Keratinocyte (primary cell): Measurements from ENCODE around the gene MICAL3. TPM values are rescaled to one million over a fixed set of nuclear protein-coding genes. Genes with fewer than 3 reads are reported as not detected.

Source experiments
- DNase-seq: peaks from one replicate; pipeline ENCODE4 v3.0.0-alpha.2; 2011; ENCODE audit warnings: low read depth, missing footprints, low spot score
- FAIRE-seq: peaks from 2 replicates; lab custom pipeline; 2011; peaks lifted over from hg19 to GRCh38; lab: Jason Lieb, UNC
- H2AFZ ChIP-seq: 2 replicates; pipeline ENCODE4 v1.6.0; 2012; ENCODE audit warnings: low read length, control low read depth, inconsistent platforms; ENCODE audit not compliant: control insufficient read depth
- H3K27ac ChIP-seq: 2 replicates; pipeline ENCODE4 v1.5.1; 2011; ENCODE audit warnings: low read length; ENCODE audit not compliant: control insufficient read depth, insufficient read depth
- H3K27me3 ChIP-seq: 3 replicates; pipeline ENCODE4 v1.6.0; 2011; ENCODE audit warnings: low read length; ENCODE audit not compliant: control insufficient read depth, insufficient read depth; ENCODE audit errors: extremely low read depth
- H3K36me3 ChIP-seq, 2 experiments: 2 replicates in 1 of 2; 3 replicates in 1 of 2; pipeline ENCODE4 v1.5.1; 2011; ENCODE audit warnings: low read length in 2 of 2, mild to moderate bottlenecking in 1 of 2; ENCODE audit not compliant: control insufficient read depth in 2 of 2, insufficient read depth in 2 of 2; ENCODE audit errors: extremely low read depth in 1 of 2
- H3K4me1 ChIP-seq: 3 replicates; pipeline ENCODE4 v1.5.1; 2011; ENCODE audit warnings: low read length; ENCODE audit not compliant: control insufficient read depth, insufficient read depth; ENCODE audit errors: extremely low read depth
- H3K4me2 ChIP-seq: 3 replicates; pipeline ENCODE4 v1.6.0; 2011; ENCODE audit warnings: low read depth, low read length; ENCODE audit not compliant: control insufficient read depth, insufficient read depth; ENCODE audit errors: extremely low read depth
- H3K4me3 ChIP-seq, 3 experiments: fragments of 200-600 bp in 1 of 3; sonication (generic) in 1 of 3; 2 replicates in 2 of 3; 3 replicates in 1 of 3; pipeline ENCODE4 v1.5.1; 2011 to 2016; ENCODE audit warnings: low read length in 3 of 3, mild to moderate bottlenecking in 3 of 3, control low read depth in 2 of 3, inconsistent platforms in 1 of 3, low read depth in 1 of 3, mixed read lengths in 1 of 3, mixed run types in 1 of 3, moderate library complexity in 1 of 3; ENCODE audit not compliant: control insufficient read depth in 2 of 3, insufficient read depth in 2 of 3; ENCODE audit errors: extremely low read depth in 1 of 3
- H3K79me2 ChIP-seq: 2 replicates; pipeline ENCODE4 v1.6.0; 2012; ENCODE audit warnings: low read length; ENCODE audit not compliant: control insufficient read depth, insufficient read depth
- H3K9ac ChIP-seq: 3 replicates; pipeline ENCODE4 v1.6.0; 2011; ENCODE audit warnings: low read length; ENCODE audit not compliant: control insufficient read depth, insufficient read depth; ENCODE audit errors: extremely low read depth
- H3K9me1 ChIP-seq: 3 replicates; pipeline ENCODE4 v1.6.0; 2011; ENCODE audit warnings: low read length; ENCODE audit not compliant: control insufficient read depth, insufficient read depth; ENCODE audit errors: extremely low read depth
- H3K9me3 ChIP-seq: 2 replicates; pipeline ENCODE4 v1.5.1; 2012; ENCODE audit warnings: low read depth, low read length; ENCODE audit not compliant: control insufficient read depth
- H4K20me1 ChIP-seq: 3 replicates; pipeline ENCODE4 v1.6.0; 2011; ENCODE audit warnings: low read length; ENCODE audit not compliant: control insufficient read depth, insufficient read depth; ENCODE audit errors: extremely low read depth
- EZH2 ChIP-seq: IDR thresholded peaks from one replicate; pipeline ENCODE4 v1.6.1; 2012; ENCODE audit warnings: inconsistent platforms, mild to moderate bottlenecking, low read length, moderate library complexity
- dilution Hi-C: fragments of 300-500 bp; cut with MboI; formaldehyde crosslinking; loops from one replicate; pipeline ENCODE4 v1.7.0; 2020; ENCODE audit warnings: low sequenced_read_pairs; ENCODE audit not compliant: extremely low pct_ligation_motif_present
- polyA plus RNA-seq, 5 experiments: library from polyadenylated mRNA; depleted of rRNA in 3 of 5; stranded (reverse) in 3 of 5; stranded (forward) in 1 of 5; unstranded in 1 of 5; fragments of >200 nt; gene quantifications; 1 replicate in 1 of 5; 2 replicates in 3 of 5; 3 replicates in 1 of 5; pipeline versions ENCODE4 v1.2.1 to v1.2.3, GENCODE V29; 2011 to 2012; ENCODE audit warnings: missing spikeins in 2 of 5, low read depth in 1 of 5, low replicate concordance in 1 of 5
- TF ChIP-seq, protein P1 (sequence below), 3 experiments: IDR thresholded peaks in 1 of 3; conservative IDR thresholded peaks in 1 of 3; optimal IDR thresholded peaks in 1 of 3; 2 replicates in 2 of 3; 3 replicates in 1 of 3; pipeline versions ENCODE3 to v1.5.1; 2011; ENCODE audit warnings: low read length in 3 of 3, mild to moderate bottlenecking in 3 of 3, moderate library complexity in 2 of 3, control low read depth in 1 of 3, inconsistent platforms in 1 of 3; ENCODE audit not compliant: insufficient read depth in 2 of 3; ENCODE audit errors: extremely low read depth in 1 of 3

MICAL3 gene
- polyA plus RNA-seq, 1 donor (not counting 4 experiments of a cell fraction or from before 2014, with no cell fraction given), result 27.9 TPM

DNA sequence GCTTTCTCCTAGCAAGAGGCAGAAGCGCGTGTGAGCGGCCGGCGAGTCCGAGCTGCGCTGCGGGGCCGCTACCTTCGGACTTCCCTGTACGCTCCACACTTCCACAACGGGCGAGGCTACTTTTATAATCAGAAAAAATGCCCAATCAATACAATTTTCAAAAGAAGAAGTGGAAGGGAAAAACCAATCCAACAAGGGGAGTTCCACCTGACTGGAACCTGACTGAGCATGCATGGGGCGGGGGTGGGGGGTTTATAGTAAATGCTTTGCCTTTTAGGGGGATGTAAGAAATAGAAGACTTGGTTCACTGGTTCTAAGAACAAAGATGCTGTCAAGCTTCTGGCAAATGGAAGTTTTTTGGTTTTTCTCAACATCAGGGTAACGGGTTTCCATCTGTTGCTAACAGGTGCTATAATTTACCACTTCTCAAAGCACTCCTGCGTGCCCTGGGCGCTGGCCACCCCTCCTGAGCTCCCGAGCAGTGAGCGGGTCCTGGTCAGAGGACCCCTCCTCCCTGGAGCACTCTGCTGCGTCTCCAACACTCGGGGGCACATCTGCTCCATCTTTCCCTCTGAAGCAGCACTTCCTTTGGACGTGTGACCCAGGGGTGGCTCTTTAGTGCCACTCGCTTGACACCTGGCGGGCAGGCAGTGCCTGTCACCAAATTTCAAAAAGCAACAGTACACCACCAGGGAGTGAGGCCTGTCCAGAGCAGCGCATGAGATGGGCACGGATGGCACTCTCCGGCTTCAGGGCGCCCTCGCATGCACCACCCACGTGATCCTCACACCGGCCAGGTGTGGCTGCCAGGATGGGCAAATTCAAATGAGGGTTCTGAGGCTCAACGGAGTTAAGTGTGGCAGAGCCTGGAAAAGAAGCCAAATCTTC, 228.5 kb downstream of the MICAL3 start:
- Histone ChIP-seq H3K79me2 (no peaks in the 10 kb centered on the region), H3K36me3 (peaks cover 8 to 11% of the 10 kb centered on the region in 2 experiments), H3K27me3 (no peaks in the 10 kb centered on the region), H4K20me1 (no peaks in the 10 kb centered on the region), H3K27ac (no peak overlapping the region), H3K9me1 (no peaks in the 10 kb centered on the region), H3K9me3 (no peaks in the 10 kb centered on the region), H2AFZ (no peak overlapping the region), H3K4me2 (no peak overlapping the region), H3K9ac (no peak overlapping the region), H3K4me3 (no peak overlapping the region), H3K4me1 (no peaks in the 10 kb centered on the region)
- TF ChIP-seq, protein P1, sequence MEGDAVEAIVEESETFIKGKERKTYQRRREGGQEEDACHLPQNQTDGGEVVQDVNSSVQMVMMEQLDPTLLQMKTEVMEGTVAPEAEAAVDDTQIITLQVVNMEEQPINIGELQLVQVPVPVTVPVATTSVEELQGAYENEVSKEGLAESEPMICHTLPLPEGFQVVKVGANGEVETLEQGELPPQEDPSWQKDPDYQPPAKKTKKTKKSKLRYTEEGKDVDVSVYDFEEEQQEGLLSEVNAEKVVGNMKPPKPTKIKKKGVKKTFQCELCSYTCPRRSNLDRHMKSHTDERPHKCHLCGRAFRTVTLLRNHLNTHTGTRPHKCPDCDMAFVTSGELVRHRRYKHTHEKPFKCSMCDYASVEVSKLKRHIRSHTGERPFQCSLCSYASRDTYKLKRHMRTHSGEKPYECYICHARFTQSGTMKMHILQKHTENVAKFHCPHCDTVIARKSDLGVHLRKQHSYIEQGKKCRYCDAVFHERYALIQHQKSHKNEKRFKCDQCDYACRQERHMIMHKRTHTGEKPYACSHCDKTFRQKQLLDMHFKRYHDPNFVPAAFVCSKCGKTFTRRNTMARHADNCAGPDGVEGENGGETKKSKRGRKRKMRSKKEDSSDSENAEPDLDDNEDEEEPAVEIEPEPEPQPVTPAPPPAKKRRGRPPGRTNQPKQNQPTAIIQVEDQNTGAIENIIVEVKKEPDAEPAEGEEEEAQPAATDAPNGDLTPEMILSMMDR (optimal IDR thresholded peaks at IDR 0.05 in 1 of 3, IDR thresholded peaks at IDR 0.05 in 1 of 3, conservative IDR thresholded peaks at IDR 0.05 in 1 of 3; ENCODE audit: extremely low read depth in 1 of 3, insufficient read depth in 2 of 3, low read length in 3 of 3), result no peak
- TF ChIP-seq EZH2, result no peak
- FAIRE-seq (no peak), DNase-seq (no peak)
- dilution Hi-C loops, result no loop called here

DNA sequence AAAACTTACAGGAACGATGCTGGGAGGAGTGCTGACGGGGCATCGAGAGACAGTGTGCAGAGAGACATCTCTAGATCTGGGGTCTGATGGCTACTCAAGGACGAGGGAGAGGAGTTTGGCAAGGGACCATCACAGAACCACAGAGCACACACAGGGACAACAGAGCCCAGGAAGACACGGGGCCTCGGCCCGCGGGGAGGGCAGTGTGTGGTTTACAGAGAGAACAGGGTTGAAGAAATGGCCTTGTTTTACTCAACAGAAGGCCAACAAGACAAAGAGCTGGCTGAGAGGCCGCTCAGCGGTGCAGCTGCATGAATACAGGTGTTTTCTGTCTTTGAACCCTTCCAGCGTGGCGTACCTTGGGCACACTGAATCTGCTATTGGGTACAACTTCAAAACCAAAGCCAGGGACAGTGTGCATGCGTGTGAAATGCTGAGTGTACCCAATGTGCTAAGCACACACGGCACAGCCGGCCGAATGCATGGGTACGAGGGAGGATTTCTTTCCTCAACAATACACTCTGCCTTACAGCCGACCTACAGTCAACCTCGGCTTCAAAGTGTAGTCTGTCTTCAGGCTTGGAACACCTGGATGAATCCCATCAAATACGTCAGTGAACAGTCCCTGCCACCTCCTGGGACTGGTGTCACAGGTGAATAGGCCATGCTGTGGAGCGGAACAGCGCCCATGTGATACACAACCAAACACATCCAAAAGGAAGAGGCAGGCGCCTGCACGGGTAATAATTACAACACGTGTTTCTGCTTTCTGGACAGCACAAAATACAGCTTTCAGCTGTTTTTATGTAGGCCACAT, 229.4 kb downstream of the MICAL3 start:
- Histone ChIP-seq H3K27me3 (no peaks in the 10 kb centered on the region), H2AFZ (no peak overlapping the region), H3K9me3 (no peaks in the 10 kb centered on the region), H3K4me2 (no peak overlapping the region), H3K4me1 (no peaks in the 10 kb centered on the region), H3K4me3 (no peak overlapping the region), H3K9me1 (no peaks in the 10 kb centered on the region), H3K36me3 (peaks cover 14 to 21% of the 10 kb centered on the region in 2 experiments), H3K27ac (no peak overlapping the region), H4K20me1 (no peaks in the 10 kb centered on the region), H3K9ac (no peak overlapping the region), H3K79me2 (no peaks in the 10 kb centered on the region)
- no peak for DNase-seq
- TF ChIP-seq EZH2, result no peak
- TF ChIP-seq, protein P1 (optimal IDR thresholded peaks at IDR 0.05 in 1 of 3, IDR thresholded peaks at IDR 0.05 in 1 of 3, conservative IDR thresholded peaks at IDR 0.05 in 1 of 3; ENCODE audit: extremely low read depth in 1 of 3, insufficient read depth in 2 of 3, low read length in 3 of 3), result no peak
- no peak for FAIRE-seq
- dilution Hi-C loops, result no loop called here
